ENCODE data around the gene LEFTY1. TPM values are rescaled to one million over a fixed set of nuclear protein-coding genes. Genes with fewer than 3 reads are reported as not detected.

LEFTY1 gene, protein sequence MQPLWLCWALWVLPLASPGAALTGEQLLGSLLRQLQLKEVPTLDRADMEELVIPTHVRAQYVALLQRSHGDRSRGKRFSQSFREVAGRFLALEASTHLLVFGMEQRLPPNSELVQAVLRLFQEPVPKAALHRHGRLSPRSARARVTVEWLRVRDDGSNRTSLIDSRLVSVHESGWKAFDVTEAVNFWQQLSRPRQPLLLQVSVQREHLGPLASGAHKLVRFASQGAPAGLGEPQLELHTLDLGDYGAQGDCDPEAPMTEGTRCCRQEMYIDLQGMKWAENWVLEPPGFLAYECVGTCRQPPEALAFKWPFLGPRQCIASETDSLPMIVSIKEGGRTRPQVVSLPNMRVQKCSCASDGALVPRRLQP
- total RNA-seq (2013), result 0.15 TPM
- polyA plus RNA-seq, result under 1 TPM in 1 of 3 donors, not detected in 2; 0.13 TPM
- polyA minus RNA-seq, result not detected in 2 replicates
- 0 to 0.12 (median 0) reads per million in 11 experiments for total RNA-seq

DNA sequence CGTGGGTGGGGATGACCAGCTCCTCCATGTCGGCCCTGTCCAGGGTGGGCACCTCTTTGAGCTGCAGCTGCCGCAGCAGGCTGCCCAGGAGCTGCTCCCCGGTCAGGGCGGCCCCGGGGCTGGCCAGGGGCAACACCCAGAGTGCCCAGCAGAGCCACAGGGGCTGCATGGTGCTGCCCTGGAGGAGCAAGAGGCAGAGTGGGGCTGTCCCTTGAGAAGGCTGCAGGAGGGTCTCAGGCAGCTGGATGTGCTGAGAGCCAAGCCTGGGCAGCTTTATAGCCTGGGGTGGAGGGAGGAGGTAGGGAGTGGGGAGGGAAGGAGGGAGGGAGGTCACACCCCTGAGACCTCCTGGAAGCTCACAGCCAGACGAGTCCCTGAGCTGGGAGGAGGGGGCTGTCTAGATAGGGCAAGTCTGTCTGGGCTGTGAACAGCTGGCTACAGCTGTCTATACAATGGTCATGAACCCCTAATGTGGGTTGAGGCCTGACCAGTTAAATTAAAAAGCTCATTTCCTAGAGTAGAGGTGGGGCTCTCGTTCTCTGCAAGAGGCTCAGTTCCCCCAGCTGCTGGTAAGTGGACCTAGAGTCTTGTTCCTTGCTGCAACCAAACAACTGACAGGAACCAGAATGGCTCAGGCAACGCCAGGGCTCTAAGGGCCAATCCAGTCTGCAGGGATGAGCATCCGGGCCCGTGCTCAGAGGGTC lies at the start of gene LEFTY1:
Gene LEFTY1, minus strand, starts transcription at position 249 of the 704 bp plus-strand sequence. Its CDS starts 80 bp downstream, at position 169.
- no peak within 1 kb of the TSS for H3K27ac Mint-ChIP-seq
- H3K9ac ChIP-seq (ENCODE audit: insufficient read depth, low read length, poor library complexity, severe bottlenecking), result no peak within 1 kb of the TSS

More for the DNA sequence above, at the start of gene LEFTY1:
- H3K27me3 ChIP-seq (ENCODE audit: control insufficient read depth in 2 of 2, insufficient read depth in 2 of 2, low read length in 2 of 2), result peaks cover 0 to 5% of the 10 kb centered on the region in 2 donors
- DNase-seq, result no peak
- H3K4me2 ChIP-seq (replicated peaks; ENCODE audit: extremely low read depth, low read length, poor library complexity, severe bottlenecking), result no peak within 1 kb of the TSS
- Mint-ChIP-seq H3K4me3 (no peak within 1 kb of the TSS), H3K9me3 (no peaks in the 10 kb centered on the region), H3K4me1 (peaks cover 6% of the 10 kb centered on the region), H3K36me3 (no peaks in the 10 kb centered on the region), H3K27me3 (ENCODE audit: low read depth in 3 of 3) (peaks cover 9 to 14% (median 10%) of the 10 kb centered on the region in 3 donors)
- no peak within 1 kb of the TSS for H3K4me3 ChIP-seq (replicated peaks in 1 of 3; ENCODE audit: low read depth in 2 of 3, low read length in 3 of 3)
- TF ChIP-seq, protein P1, sequence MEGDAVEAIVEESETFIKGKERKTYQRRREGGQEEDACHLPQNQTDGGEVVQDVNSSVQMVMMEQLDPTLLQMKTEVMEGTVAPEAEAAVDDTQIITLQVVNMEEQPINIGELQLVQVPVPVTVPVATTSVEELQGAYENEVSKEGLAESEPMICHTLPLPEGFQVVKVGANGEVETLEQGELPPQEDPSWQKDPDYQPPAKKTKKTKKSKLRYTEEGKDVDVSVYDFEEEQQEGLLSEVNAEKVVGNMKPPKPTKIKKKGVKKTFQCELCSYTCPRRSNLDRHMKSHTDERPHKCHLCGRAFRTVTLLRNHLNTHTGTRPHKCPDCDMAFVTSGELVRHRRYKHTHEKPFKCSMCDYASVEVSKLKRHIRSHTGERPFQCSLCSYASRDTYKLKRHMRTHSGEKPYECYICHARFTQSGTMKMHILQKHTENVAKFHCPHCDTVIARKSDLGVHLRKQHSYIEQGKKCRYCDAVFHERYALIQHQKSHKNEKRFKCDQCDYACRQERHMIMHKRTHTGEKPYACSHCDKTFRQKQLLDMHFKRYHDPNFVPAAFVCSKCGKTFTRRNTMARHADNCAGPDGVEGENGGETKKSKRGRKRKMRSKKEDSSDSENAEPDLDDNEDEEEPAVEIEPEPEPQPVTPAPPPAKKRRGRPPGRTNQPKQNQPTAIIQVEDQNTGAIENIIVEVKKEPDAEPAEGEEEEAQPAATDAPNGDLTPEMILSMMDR (IDR thresholded peaks at IDR 0.05), result no peak
- no peaks in the 10 kb centered on the region for H3K9me3 ChIP-seq (replicated peaks in 1 of 2; ENCODE audit: control insufficient read depth in 1 of 2, insufficient read depth in 1 of 2, low read length in 2 of 2)
- H3K4me1 ChIP-seq (ENCODE audit: control insufficient read depth in 1 of 2, insufficient read depth in 2 of 2, low read length in 2 of 2), result peaks cover 0 to 6% of the 10 kb centered on the region in 2 donors
- H3K79me2 ChIP-seq (ENCODE audit: insufficient read depth, low read length), result no peaks in the 10 kb centered on the region
- H4K20me1 ChIP-seq (ENCODE audit: insufficient read depth, low read length), result no peaks in the 10 kb centered on the region
- no peak within 1 kb of the TSS for H2AFZ ChIP-seq (ENCODE audit: insufficient read depth, low read depth, low read length, poor library complexity, severe bottlenecking)
- WGBS (ENCODE audit: insufficient coverage), result 90% methylated on average over 10 of the region's 11 CpGs
- no peaks in the 10 kb centered on the region for H3K36me3 ChIP-seq (replicated peaks in 1 of 2; ENCODE audit: control insufficient read depth in 1 of 2, insufficient read depth in 2 of 2, low read length in 2 of 2)
- intact Hi-C loops (cut with micrococcal nuclease), result no loop called here
- H3K27ac ChIP-seq (ENCODE audit: low read depth in 1 of 2, low read length in 2 of 2), result no peak within 1 kb of the TSS

Measured in CD14-positive monocyte (primary cell).